Neural cell (in vitro differentiated cells): ENCODE results near the gene FAM170B.

ENCODE experiments used
- EP300 ChIP-seq: fragments of 450-650 bp; conservative IDR thresholded peaks from 2 replicates; pipeline ENCODE4 v1.6.1; 2014; ENCODE audit warnings: antibody characterized with exemption, mild to moderate bottlenecking, moderate library complexity; ENCODE audit not compliant: poor library complexity, severe bottlenecking
- EZH2 ChIP-seq: fragments of 200-600, 300-800 bp; shearing (Covaris generic), sonication (generic); IDR thresholded peaks from 2 replicates; pipeline ENCODE4 v1.6.1; 2014; ENCODE audit warnings: antibody characterized with exemption, low read length, borderline replicate concordance, mild to moderate bottlenecking; ENCODE audit not compliant: insufficient read depth, poor library complexity, severe bottlenecking
- SMC3 ChIP-seq: fragments of 450-650 bp; conservative IDR thresholded peaks from 2 replicates; pipeline ENCODE4 v1.6.1; 2014; ENCODE audit warnings: antibody characterized with exemption, mild to moderate bottlenecking, moderate library complexity; ENCODE audit not compliant: poor library complexity
- TF ChIP-seq, protein P1 (sequence below): fragments of 450-650 bp; IDR thresholded peaks from 2 replicates; pipeline ENCODE4 v1.5.1; 2014; ENCODE audit warnings: antibody characterized with exemption, mild to moderate bottlenecking, moderate library complexity; ENCODE audit not compliant: poor library complexity, severe bottlenecking

DNA sequence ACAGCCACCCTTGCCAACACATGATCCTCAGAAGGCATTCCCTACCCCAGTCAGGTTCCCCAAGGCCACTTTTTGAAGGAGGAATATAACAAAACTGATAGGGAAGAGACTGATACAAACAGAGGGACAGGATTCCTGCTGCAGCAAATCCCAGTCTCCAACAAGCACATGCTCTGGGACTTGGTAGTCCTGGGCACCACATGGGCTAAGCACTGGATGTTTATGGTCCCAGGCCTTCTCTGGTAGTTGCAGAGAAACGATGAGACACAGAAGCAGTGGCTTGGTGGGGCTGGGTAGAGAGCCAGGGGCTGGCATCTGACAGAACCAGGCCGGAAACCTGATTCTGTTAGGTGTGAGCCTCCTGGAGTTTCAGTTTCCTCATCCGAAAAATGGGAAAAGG lies 21.7 kb downstream of the FAM170B start:
- TF ChIP-seq, protein P1, sequence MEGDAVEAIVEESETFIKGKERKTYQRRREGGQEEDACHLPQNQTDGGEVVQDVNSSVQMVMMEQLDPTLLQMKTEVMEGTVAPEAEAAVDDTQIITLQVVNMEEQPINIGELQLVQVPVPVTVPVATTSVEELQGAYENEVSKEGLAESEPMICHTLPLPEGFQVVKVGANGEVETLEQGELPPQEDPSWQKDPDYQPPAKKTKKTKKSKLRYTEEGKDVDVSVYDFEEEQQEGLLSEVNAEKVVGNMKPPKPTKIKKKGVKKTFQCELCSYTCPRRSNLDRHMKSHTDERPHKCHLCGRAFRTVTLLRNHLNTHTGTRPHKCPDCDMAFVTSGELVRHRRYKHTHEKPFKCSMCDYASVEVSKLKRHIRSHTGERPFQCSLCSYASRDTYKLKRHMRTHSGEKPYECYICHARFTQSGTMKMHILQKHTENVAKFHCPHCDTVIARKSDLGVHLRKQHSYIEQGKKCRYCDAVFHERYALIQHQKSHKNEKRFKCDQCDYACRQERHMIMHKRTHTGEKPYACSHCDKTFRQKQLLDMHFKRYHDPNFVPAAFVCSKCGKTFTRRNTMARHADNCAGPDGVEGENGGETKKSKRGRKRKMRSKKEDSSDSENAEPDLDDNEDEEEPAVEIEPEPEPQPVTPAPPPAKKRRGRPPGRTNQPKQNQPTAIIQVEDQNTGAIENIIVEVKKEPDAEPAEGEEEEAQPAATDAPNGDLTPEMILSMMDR = no peak
- no peak for TF ChIP-seq EP300
- TF ChIP-seq SMC3 = no peak
- no peak for TF ChIP-seq EZH2
